ENCODE data around the gene NAIF1.

- no peak for TF ChIP-seq MAX (IDR thresholded peaks at IDR 0.05)
- no peak for TF ChIP-seq TCF12 (IDR thresholded peaks at IDR 0.05; ENCODE audit: low read depth)
- TF ChIP-seq EP300 (IDR thresholded peaks at IDR 0.05; ENCODE audit: borderline replicate concordance), result no peak
- TF ChIP-seq, protein P1, sequence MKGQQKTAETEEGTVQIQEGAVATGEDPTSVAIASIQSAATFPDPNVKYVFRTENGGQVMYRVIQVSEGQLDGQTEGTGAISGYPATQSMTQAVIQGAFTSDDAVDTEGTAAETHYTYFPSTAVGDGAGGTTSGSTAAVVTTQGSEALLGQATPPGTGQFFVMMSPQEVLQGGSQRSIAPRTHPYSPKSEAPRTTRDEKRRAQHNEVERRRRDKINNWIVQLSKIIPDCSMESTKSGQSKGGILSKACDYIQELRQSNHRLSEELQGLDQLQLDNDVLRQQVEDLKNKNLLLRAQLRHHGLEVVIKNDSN (IDR thresholded peaks at IDR 0.05), result no peak
- TF ChIP-seq RAD21 (IDR thresholded peaks at IDR 0.05; ENCODE audit: low read depth), result no peak
- no peak for TF ChIP-seq CREB1 (IDR thresholded peaks at IDR 0.05; ENCODE audit: low read depth)
- TF ChIP-seq TAF1 (IDR thresholded peaks at IDR 0.05; ENCODE audit: low read depth), result no peak
- TF ChIP-seq, protein P2, sequence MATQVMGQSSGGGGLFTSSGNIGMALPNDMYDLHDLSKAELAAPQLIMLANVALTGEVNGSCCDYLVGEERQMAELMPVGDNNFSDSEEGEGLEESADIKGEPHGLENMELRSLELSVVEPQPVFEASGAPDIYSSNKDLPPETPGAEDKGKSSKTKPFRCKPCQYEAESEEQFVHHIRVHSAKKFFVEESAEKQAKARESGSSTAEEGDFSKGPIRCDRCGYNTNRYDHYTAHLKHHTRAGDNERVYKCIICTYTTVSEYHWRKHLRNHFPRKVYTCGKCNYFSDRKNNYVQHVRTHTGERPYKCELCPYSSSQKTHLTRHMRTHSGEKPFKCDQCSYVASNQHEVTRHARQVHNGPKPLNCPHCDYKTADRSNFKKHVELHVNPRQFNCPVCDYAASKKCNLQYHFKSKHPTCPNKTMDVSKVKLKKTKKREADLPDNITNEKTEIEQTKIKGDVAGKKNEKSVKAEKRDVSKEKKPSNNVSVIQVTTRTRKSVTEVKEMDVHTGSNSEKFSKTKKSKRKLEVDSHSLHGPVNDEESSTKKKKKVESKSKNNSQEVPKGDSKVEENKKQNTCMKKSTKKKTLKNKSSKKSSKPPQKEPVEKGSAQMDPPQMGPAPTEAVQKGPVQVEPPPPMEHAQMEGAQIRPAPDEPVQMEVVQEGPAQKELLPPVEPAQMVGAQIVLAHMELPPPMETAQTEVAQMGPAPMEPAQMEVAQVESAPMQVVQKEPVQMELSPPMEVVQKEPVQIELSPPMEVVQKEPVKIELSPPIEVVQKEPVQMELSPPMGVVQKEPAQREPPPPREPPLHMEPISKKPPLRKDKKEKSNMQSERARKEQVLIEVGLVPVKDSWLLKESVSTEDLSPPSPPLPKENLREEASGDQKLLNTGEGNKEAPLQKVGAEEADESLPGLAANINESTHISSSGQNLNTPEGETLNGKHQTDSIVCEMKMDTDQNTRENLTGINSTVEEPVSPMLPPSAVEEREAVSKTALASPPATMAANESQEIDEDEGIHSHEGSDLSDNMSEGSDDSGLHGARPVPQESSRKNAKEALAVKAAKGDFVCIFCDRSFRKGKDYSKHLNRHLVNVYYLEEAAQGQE (IDR thresholded peaks at IDR 0.05; ENCODE audit: low read depth), result no peak
- no peak for TF ChIP-seq NFIC (IDR thresholded peaks at IDR 0.05)
- no peak for TF ChIP-seq FOXM1 (IDR thresholded peaks at IDR 0.05; ENCODE audit: borderline replicate concordance, low read depth)
- no peak for TF ChIP-seq YY1 (IDR thresholded peaks at IDR 0.05; ENCODE audit: low read depth)
Measured at GRCh38 chr9:128015696-128016095, 51.4 kb downstream of the NAIF1 start.

All from Ishikawa (cell line).